Choroid plexus epithelial cell (primary cell): ENCODE data around the gene MED14.

Source experiments
- DNase-seq: peaks from one replicate; pipeline ENCODE4 v3.0.0-alpha.2; 2010; ENCODE audit warnings: low read depth
- H3K4me3 ChIP-seq: 2 replicates; pipeline ENCODE4 v1.5.1; 2011; ENCODE audit warnings: low read depth, mild to moderate bottlenecking, control low read depth, low read length, moderate library complexity
- CTCF ChIP-seq: conservative IDR thresholded peaks from 2 replicates; pipeline ENCODE4 v1.5.1; 2011; ENCODE audit warnings: low read depth, mild to moderate bottlenecking, control low read depth, inconsistent platforms, low read length, moderate library complexity

Gene MED14

GRCh38 chrX:40720339-40720738 is 15.0 kb downstream of the MED14 start:
- no peak for TF ChIP-seq CTCF
- H3K4me3 ChIP-seq: no peak overlapping the region
- no peak for DNase-seq

DNA sequence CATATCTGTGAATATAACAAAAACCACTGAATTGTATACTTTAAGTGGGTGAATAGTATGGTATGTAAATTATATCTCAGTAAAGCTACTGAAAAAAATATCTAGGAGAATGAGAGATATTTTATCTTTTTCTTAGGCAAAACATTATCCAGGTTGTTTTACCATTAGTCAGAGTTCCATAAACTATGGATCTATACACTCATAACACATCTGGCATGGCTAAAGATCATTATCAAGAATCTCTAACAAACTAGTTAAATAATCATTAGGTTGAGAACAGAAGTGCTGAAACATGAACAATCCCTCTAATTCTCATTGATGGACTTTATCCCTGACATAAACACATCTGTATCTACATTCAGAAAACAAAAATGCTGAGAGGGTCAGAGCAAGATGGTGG is 15.6 kb downstream of the MED14 start:
- no peak overlapping the region for H3K4me3 ChIP-seq
- TF ChIP-seq CTCF: no peak
- DNase-seq: no peak

GRCh38 chrX:40719218-40719617 is 16.1 kb downstream of the MED14 start:
- no peak overlapping the region for H3K4me3 ChIP-seq
- no peak for TF ChIP-seq CTCF
- DNase-seq: peak; percentile 67

DNA sequence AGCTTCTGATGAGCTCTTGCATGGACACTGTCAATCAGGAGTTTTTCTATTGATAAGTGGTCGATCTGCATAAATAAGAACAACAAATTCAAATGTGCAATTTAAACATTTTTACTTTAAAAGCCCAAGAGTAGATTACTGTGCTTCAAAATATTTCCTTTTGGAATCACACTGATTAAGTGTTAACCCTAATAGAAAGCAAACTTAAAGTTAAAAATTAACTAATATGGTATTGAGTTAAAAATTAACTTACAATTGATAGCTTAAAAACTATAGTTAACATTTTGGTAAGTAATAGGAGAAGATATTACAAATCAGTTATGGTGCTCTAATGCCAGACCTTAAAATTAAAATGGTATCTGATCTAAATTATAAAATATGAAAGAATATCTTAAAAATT is 25.9 kb downstream of the MED14 start:
- no peak overlapping the region for H3K4me3 ChIP-seq
- no peak for DNase-seq
- TF ChIP-seq CTCF: no peak

GRCh38 chrX:40705658-40706312 is 29.6 kb downstream of the MED14 start:
- no peak for DNase-seq
- TF ChIP-seq CTCF: no peak
- no peak overlapping the region for H3K4me3 ChIP-seq

DNA sequence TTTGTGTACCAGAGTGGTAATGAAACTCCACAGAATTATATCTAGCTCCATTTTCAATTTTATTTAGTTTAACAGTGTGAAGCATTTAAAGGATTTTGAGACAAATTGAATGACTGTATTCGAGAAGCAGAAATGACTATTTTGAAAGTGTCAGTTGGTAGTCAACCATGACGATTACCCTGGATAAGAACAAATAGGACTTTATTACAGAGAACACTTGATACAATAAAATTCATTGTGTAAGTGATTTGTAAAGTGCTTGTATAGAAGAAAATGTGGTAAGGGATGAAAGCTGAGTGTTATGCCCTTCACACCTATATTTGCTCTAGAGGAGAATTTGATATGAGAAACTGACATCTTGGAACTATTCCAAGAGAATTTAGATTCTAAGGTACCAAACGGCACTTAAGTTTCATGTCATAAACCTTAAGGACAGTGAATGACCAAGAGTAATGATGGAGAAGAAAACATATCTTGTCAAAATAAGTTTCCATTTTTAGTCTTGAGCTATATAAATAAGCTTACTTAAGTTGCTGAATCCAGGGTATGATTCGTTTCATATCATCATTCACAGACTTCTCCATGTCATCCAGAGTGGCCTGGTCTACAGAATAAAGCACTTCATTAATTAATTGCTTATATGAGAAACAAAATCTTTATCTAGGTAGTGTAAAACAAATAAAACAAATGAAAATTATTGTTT is 34.6 kb downstream of the MED14 start:
- H3K4me3 ChIP-seq: no peak overlapping the region
- DNase-seq: no peak
- TF ChIP-seq CTCF: no peak

DNA sequence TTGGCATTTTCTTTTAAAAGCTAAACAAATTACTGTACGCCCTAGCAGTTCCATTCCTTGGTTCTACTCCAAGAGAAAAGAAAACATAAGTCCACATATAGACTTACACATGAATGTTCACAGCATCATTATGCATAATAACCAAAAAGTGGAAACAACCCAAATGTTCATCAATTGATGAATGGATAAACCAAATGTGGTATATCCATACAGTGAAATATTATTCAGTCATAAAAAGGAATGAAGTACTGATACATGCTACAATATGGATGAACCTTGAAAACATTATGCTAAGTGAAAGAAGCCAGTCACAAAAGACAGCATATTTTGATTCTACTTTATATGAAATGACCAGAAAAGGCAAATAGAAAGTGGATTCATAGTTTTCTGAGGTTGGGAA is 36.5 kb downstream of the MED14 start:
- TF ChIP-seq CTCF: no peak
- no peak overlapping the region for H3K4me3 ChIP-seq
- DNase-seq: no peak
